HepG2 (cell line): ENCODE measurements around the gene NDUFAF3. TPM values are rescaled to one million over a fixed set of nuclear protein-coding genes. Genes with fewer than 3 reads are reported as not detected.

Experiments
- AHR ChIP-seq: IDR thresholded peaks from 2 replicates; pipeline ENCODE4 v1.6.1; 2018; ENCODE audit warnings: missing genetic modification reagents, missing compliant biosample characterization
- ATM ChIP-seq: fragments of 450-650 bp; IDR thresholded peaks from 2 replicates; pipeline ENCODE4 v1.7.1; 2017; ENCODE audit warnings: mild to moderate bottlenecking, borderline replicate concordance
- CCAR2 ChIP-seq: fragments of 200-400 bp; formaldehyde crosslinking; optimal IDR thresholded peaks from 2 replicates; pipeline ENCODE3; 2018; ENCODE audit warnings: low read depth, mild to moderate bottlenecking, low read length, moderate library complexity
- E2F5 ChIP-seq: sonication (generic); formaldehyde crosslinking; conservative IDR thresholded peaks from 2 replicates; pipeline ENCODE4 v1.4.0; 2020; ENCODE audit warnings: missing genetic modification reagents
- EED ChIP-seq: sonication (generic); formaldehyde crosslinking; IDR thresholded peaks from 2 replicates; pipeline ENCODE4 v1.5.0; 2020; ENCODE audit warnings: mild to moderate bottlenecking, missing genetic modification reagents
- GTF3A ChIP-seq: sonication (generic); formaldehyde crosslinking; conservative IDR thresholded peaks from 2 replicates; pipeline ENCODE4 v1.4.0; 2020; ENCODE audit warnings: mild to moderate bottlenecking, missing genetic modification reagents
- HIVEP1 ChIP-seq: sonication (generic); formaldehyde crosslinking; IDR thresholded peaks from 2 replicates; pipeline ENCODE4 v1.4.0; 2020; ENCODE audit warnings: mild to moderate bottlenecking, missing genetic modification reagents
- IKZF5 ChIP-seq: IDR thresholded peaks from 2 replicates; pipeline ENCODE4 v1.6.1; 2018; ENCODE audit warnings: missing genetic modification reagents, mild to moderate bottlenecking, missing compliant biosample characterization
- KAT7 ChIP-seq: IDR thresholded peaks from 2 replicates; pipeline ENCODE4 v1.6.1; 2018; ENCODE audit warnings: borderline replicate concordance, missing compliant biosample characterization
- LCORL ChIP-seq, 2 experiments: fragments of 450-650 bp in 1 of 2; sonication (generic) in 1 of 2; formaldehyde crosslinking in 1 of 2; IDR thresholded peaks; 2 replicates each; pipeline versions ENCODE4 v1.5.0 to v1.6.1; 2017 to 2020; ENCODE audit warnings: antibody characterized with exemption in 1 of 2, missing genetic modification reagents in 1 of 2
- MAX ChIP-seq: IDR thresholded peaks from 2 replicates; pipeline ENCODE4 v1.6.1; 2012; ENCODE audit warnings: inconsistent platforms
- RAD51 ChIP-seq: fragments of 450-650 bp; IDR thresholded peaks from 2 replicates; pipeline ENCODE4 v1.6.1; 2016; ENCODE audit warnings: borderline replicate concordance
- REST ChIP-seq, 2 experiments: IDR thresholded peaks; 2 replicates each; pipeline ENCODE4 v1.6.1; 2011 to 2012; ENCODE audit warnings: low read length in 2 of 2, borderline replicate concordance in 1 of 2, low read depth in 1 of 2, mild to moderate bottlenecking in 1 of 2, moderate library complexity in 1 of 2
- SCMH1 ChIP-seq: sonication (generic); formaldehyde crosslinking; IDR thresholded peaks from 2 replicates; pipeline ENCODE4 v1.9.0; 2021; ENCODE audit warnings: missing genetic modification reagents, mild to moderate bottlenecking, borderline replicate concordance
- TARDBP ChIP-seq: sonication (generic); formaldehyde crosslinking; IDR thresholded peaks from 2 replicates; pipeline ENCODE4 v1.8.0; 2022; ENCODE audit warnings: mild to moderate bottlenecking, missing genetic modification reagents
- TIGD3 ChIP-seq: sonication (generic); formaldehyde crosslinking; IDR thresholded peaks from 2 replicates; pipeline ENCODE4 v1.5.1; 2020; ENCODE audit warnings: mild to moderate bottlenecking, missing genetic modification reagents, borderline replicate concordance
- TP53 ChIP-seq: sonication (generic); formaldehyde crosslinking; conservative IDR thresholded peaks from 2 replicates; pipeline ENCODE4 v1.4.0; 2020; ENCODE audit warnings: missing genetic modification reagents
- U2AF2 ChIP-seq: fragments of 200-400 bp; formaldehyde crosslinking; IDR thresholded peaks from 2 replicates; pipeline ENCODE4 v1.6.1; 2017; ENCODE audit warnings: low read depth, mild to moderate bottlenecking, low read length
- ZNF556 ChIP-seq: sonication (generic); formaldehyde crosslinking; IDR thresholded peaks from 2 replicates; pipeline ENCODE4 v1.4.0; 2020; ENCODE audit warnings: mild to moderate bottlenecking, missing genetic modification reagents, borderline replicate concordance
- ZSCAN21 ChIP-seq: sonication (generic); formaldehyde crosslinking; IDR thresholded peaks from 2 replicates; pipeline ENCODE4 v1.8.0; 2022; ENCODE audit warnings: mild to moderate bottlenecking, missing genetic modification reagents, moderate library complexity, borderline replicate concordance
- ZSCAN31 ChIP-seq: sonication (generic); formaldehyde crosslinking; IDR thresholded peaks from 2 replicates; pipeline ENCODE4 v1.5.0; 2020; ENCODE audit warnings: low read depth, mild to moderate bottlenecking, missing genetic modification reagents
- polyA plus RNA-seq, 8 experiments: library from polyadenylated mRNA; depleted of rRNA in 3 of 8; stranded (reverse) in 7 of 8; unstranded in 1 of 8; fragments of >200 nt; fragmentation: Illumina TruSeq in 4 of 8; extraction: Trizol in 4 of 8; gene quantifications; 2 replicates each; pipeline versions ENCODE4 v1.2.1 to v1.2.3, GENCODE V29; 2011 to 2016; ENCODE audit warnings: low read depth in 4 of 8, missing spikeins in 1 of 8, mixed read lengths in 1 of 8; ENCODE audit not compliant: insufficient read depth in 1 of 8
- total RNA-seq, 5 experiments: library from RNA; depleted of rRNA; stranded (reverse); fragments of >200 nt; fragmentation: Illumina TruSeq; extraction: Trizol; gene quantifications; 2 replicates each; pipeline ENCODE4 v1.2.3, GENCODE V29; 2016; ENCODE audit warnings: low read depth in 1 of 5

Gene NDUFAF3
- total and polyA plus RNA-seq, 2 of the 13 experiments (the other 11 are each of a cell fraction or from before 2014, with no cell fraction given) = 39.0 to 50.0 TPM

DNA sequence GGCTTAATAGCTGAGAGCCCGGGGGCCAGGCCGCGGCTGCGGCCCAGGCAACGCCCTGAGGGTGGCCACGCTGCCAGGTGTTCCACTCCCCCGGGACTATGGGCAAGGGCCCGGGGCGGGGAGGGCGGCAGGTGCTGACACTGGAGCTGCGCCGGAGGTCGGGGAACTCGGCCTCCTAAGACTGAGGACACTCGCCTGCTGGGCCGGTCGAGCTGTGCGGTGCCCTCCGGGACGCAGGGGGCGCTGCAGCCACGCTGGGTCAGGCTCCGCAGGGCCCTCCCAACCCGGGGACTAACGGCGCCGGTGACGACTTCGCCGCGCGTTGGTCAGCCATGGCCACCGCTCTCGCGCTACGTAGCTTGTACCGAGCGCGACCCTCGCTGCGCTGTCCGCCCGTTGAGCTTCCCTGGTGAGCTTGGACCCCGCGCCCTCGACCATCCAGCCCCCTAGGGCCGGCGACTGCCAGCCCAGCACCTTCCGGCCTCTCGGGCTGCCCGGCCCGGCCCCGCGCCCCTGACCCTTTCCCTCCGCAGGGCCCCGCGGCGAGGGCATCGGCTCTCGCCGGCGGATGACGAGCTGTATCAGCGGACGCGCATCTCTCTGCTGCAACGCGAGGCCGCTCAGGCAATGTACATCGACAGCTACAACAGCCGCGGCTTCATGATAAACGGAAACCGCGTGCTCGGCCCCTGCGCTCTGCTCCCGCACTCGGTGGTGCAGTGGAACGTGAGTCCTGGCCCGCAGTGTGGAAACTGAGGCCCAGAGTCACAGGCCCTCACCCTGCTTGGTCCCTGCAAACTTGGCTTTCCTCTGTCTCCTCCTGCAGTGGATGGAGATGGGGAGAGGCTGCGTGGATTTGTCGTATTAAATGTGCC is at the start of gene NDUFAF3 (continued):
- TF ChIP-seq E2F5 (CRISPR knock-in tag) = peak; percentile 46; the same call in 1 of the 2 replicates
- peak; percentile 90 for TF ChIP-seq ZSCAN31 (CRISPR knock-in tag)
- no peak; the same call in none of the 2 replicates for TF ChIP-seq TP53 (CRISPR knock-in tag)
- no peak for TF ChIP-seq LCORL (IDR thresholded peaks at IDR 0.05)
- TF ChIP-seq LCORL (CRISPR knock-in tag; IDR thresholded peaks at IDR 0.05) = peak; percentile 55; the same call in 1 of the 2 replicates
- TF ChIP-seq TARDBP (CRISPR knock-in tag) = peak; percentile 46; the same call in 1 of the 2 replicates
- TF ChIP-seq AHR (CRISPR knock-in tag) = 0 out of 2 replicates have a peak, but pooled peaks have one; percentile 30
- peak; percentile 82; the same call in 1 of the 2 replicates for TF ChIP-seq ZNF556 (CRISPR knock-in tag)
- TF ChIP-seq ZSCAN21 (CRISPR knock-in tag) = peak; percentile 60; the same call in 1 of the 2 replicates
- no peak for TF ChIP-seq GTF3A (CRISPR knock-in tag)
- no peak for TF ChIP-seq TIGD3
- no peak for TF ChIP-seq ATM
- peak; percentile 76 for TF ChIP-seq EED (CRISPR knock-in tag)
- no peak; the same call in none of the 2 replicates for TF ChIP-seq IKZF5
- TF ChIP-seq HIVEP1 (CRISPR knock-in tag) = peak; percentile 72; the same call in 1 of the 2 replicates
- TF ChIP-seq KAT7 (CRISPR knock-in tag) = peak; percentile 73; the same call in 1 of the 2 replicates
- TF ChIP-seq CCAR2 = no peak
- TF ChIP-seq REST (IDR thresholded peaks at IDR 0.05; ENCODE audit: borderline replicate concordance in 1 of 2, low read depth in 1 of 2, low read length in 2 of 2) = peak in 1 of 2 experiments; percentile 59; a peak in 1 of 4 replicates
- TF ChIP-seq RAD51 = no peak
- TF ChIP-seq MAX = peak; percentile 85
- no peak for TF ChIP-seq SCMH1
- no peak for TF ChIP-seq U2AF2
